A549 (cell line): ENCODE data around the gene CSN1S1. TPM values are rescaled to one million over a fixed set of nuclear protein-coding genes. Genes with fewer than 3 reads are reported as not detected.
A peak's percentile ranks its signal among the peaks of the same experiment; 100 is the strongest.

Source experiments
- ATAC-seq, 2 experiments: fragments of 200-7000 bp in 1 of 2; fragments of >200 bp in 1 of 2; cut with Nextera tagmentation in 1 of 2; cut with Tn5 transposase in 1 of 2; 3 replicates each; pipeline versions ENCODE4 v1.8.0 to v1.9.1; 2018 to 2020; ENCODE audit warnings: mild to moderate bottlenecking in 1 of 2, moderate library complexity in 1 of 2
- CTCF ChIA-PET: fragments of 300-600 bp; sonication (Branson Sonifier 250); formaldehyde crosslinking; extraction: SDS; loops from one replicate; lab custom pipeline; 2021; ENCODE audit warnings: antibody characterized with exemption, inconsistent platforms; lab: Yijun Ruan, JAX
- POLR2A ChIA-PET: fragments of 350-600 bp; formaldehyde crosslinking; extraction: SDS; loops from one replicate; lab custom pipeline; 2021; ENCODE audit warnings: antibody characterized with exemption, inconsistent platforms; lab: Yijun Ruan, JAX
- DNase-seq, 2 experiments: peaks; one replicate each; pipeline versions ENCODE4 v3.0.0 to v3.0.0-alpha.2; 2011 to 2016; ENCODE audit warnings: low read depth in 1 of 2, low spot score in 1 of 2
- FAIRE-seq: peaks from 2 replicates; lab custom pipeline; 2011; peaks lifted over from hg19 to GRCh38; lab: Jason Lieb, UNC
- H3K27ac ChIP-seq, 2 experiments: fragments of >200 bp; sonication (Bioruptor Twin); formaldehyde crosslinking; 3 replicates each; pipeline ENCODE4 v1.5.1; 2016 to 2017
- H3K4me1 ChIP-seq: fragments of >200 bp; sonication (Bioruptor Twin); formaldehyde crosslinking; 3 replicates; pipeline ENCODE4 v1.6.1; 2016
- H3K4me2 ChIP-seq: fragments of >200 bp; sonication (Bioruptor Twin); formaldehyde crosslinking; 3 replicates; pipeline ENCODE4 v1.6.1; 2016
- H3K4me3 ChIP-seq: fragments of >200 bp; sonication (Bioruptor Twin); formaldehyde crosslinking; 3 replicates; pipeline ENCODE4 v1.5.1; 2016
- H3K9me3 ChIP-seq: fragments of >200 bp; sonication (Bioruptor Twin); formaldehyde crosslinking; 3 replicates; pipeline ENCODE4 v1.6.1; 2016
- CBX2 ChIP-seq: fragments of 200-600 bp; sonication (generic); IDR thresholded peaks from 2 replicates; pipeline ENCODE4 v1.6.1; 2016; ENCODE audit warnings: low read depth, mild to moderate bottlenecking, borderline replicate concordance
- CBX8 ChIP-seq: fragments of 200-600 bp; sonication (generic); IDR thresholded peaks from 2 replicates; pipeline ENCODE4 v1.6.1; 2016
- CHD2 ChIP-seq: fragments of 150-350 bp; IDR thresholded peaks from 2 replicates; pipeline ENCODE4 v1.6.1; 2014; ENCODE audit warnings: low read length; ENCODE audit not compliant: partially characterized antibody
- CHD4 ChIP-seq: fragments of 200-600 bp; sonication (generic); IDR thresholded peaks from 2 replicates; pipeline ENCODE4 v1.6.1; 2016; ENCODE audit warnings: antibody characterized with exemption, mild to moderate bottlenecking, borderline replicate concordance
- FOXS1 ChIP-seq: fragments of 250-450 bp; sonication (Bioruptor Pico); IDR thresholded peaks from 2 replicates; pipeline ENCODE4 v1.5.0; 2020; ENCODE audit warnings: mild to moderate bottlenecking, moderate library complexity
- GATA3 ChIP-seq: IDR thresholded peaks from 2 replicates; pipeline ENCODE4 v1.6.1; 2012; ENCODE audit warnings: borderline replicate concordance
- KDM5A ChIP-seq: fragments of 200-600 bp; sonication (generic); IDR thresholded peaks from 2 replicates; pipeline ENCODE4 v1.6.1; 2016; ENCODE audit warnings: antibody characterized with exemption, mild to moderate bottlenecking
- MYC ChIP-seq: IDR thresholded peaks from 2 replicates; pipeline ENCODE4 v1.6.1; 2012; ENCODE audit warnings: mild to moderate bottlenecking, inconsistent platforms, low read length, improper control_type of control experiment, borderline replicate concordance
- NFE2L2 ChIP-seq: fragments of 150-350 bp; conservative IDR thresholded peaks from 2 replicates; pipeline ENCODE4 v1.6.1; 2014; ENCODE audit warnings: low read length
- NPAS2 ChIP-seq: fragments of 250-450 bp; sonication (Bioruptor Pico); IDR thresholded peaks from 2 replicates; pipeline ENCODE4 v1.8.0; 2022; ENCODE audit warnings: mild to moderate bottlenecking, moderate library complexity, borderline replicate concordance
- NR3C1 ChIP-seq: fragments of >200 bp; sonication (Bioruptor Twin); formaldehyde crosslinking; IDR thresholded peaks from 3 replicates; pipeline ENCODE4 v1.6.1; 2017
- PHF8 ChIP-seq: fragments of 200-600 bp; sonication (generic); IDR thresholded peaks from 2 replicates; pipeline ENCODE4 v1.6.1; 2016; ENCODE audit warnings: low read depth, mild to moderate bottlenecking, antibody characterized with exemption, moderate library complexity, borderline replicate concordance
- POLR2AphosphoS2 ChIP-seq: conservative IDR thresholded peaks from 2 replicates; pipeline ENCODE4 v1.6.1; 2012; ENCODE audit warnings: low read length, improper control_type of control experiment, inconsistent platforms
- RAD21 ChIP-seq, 2 experiments: fragments of >200 bp in 1 of 2; sonication (Bioruptor Twin) in 1 of 2; formaldehyde crosslinking in 1 of 2; IDR thresholded peaks in 1 of 2; conservative IDR thresholded peaks in 1 of 2; 2 replicates in 1 of 2; 3 replicates in 1 of 2; pipeline ENCODE4 v1.6.1; 2012 to 2018; ENCODE audit warnings: inconsistent platforms in 1 of 2
- RNF2 ChIP-seq: fragments of 200-600 bp; sonication (generic); IDR thresholded peaks from 2 replicates; pipeline ENCODE4 v1.6.1; 2016; ENCODE audit warnings: low read depth, mild to moderate bottlenecking, antibody characterized with exemption, moderate library complexity, borderline replicate concordance
- SMC3 ChIP-seq: fragments of >200 bp; sonication (Bioruptor Twin); formaldehyde crosslinking; IDR thresholded peaks from 3 replicates; pipeline ENCODE4 v1.6.1; 2018; ENCODE audit warnings: inconsistent platforms
- TFCP2L1 ChIP-seq: fragments of 250-450 bp; sonication (Bioruptor Pico); IDR thresholded peaks from 2 replicates; pipeline ENCODE4 v1.5.0; 2021; ENCODE audit warnings: mild to moderate bottlenecking
- TP53 ChIP-seq: fragments of 250-450 bp; sonication (Bioruptor Pico); IDR thresholded peaks from 2 replicates; pipeline ENCODE4 v1.5.0; 2021; ENCODE audit warnings: mild to moderate bottlenecking, moderate library complexity
- ZNF302 ChIP-seq: fragments of 250-450 bp; sonication (Bioruptor Pico); IDR thresholded peaks from 2 replicates; pipeline ENCODE4 v1.9.0; 2021; ENCODE audit warnings: inconsistent platforms, mild to moderate bottlenecking, moderate library complexity
- WGBS: methylation state at CpG from one replicate; pipeline ENCODE4 v1.1.6; 2017; ENCODE audit errors: missing lambda C conversion rate; 5-methylcytosine and 5-hydroxymethylcytosine counted together
- polyA plus RNA-seq, 4 experiments: library from polyadenylated mRNA; depleted of rRNA in 3 of 4; stranded (reverse); fragments of >200 nt; fragmentation: RNase III in 1 of 4; extraction: RNeasy Plus Mini Kit Qiagen cat#74134 plus additional on column Dnase treatment in 1 of 4; gene quantifications; 2 replicates in 3 of 4; 3 replicates in 1 of 4; pipeline ENCODE4 v1.2.3, GENCODE V29; 2011 to 2017
- TF ChIP-seq, protein P1 (sequence below): IDR thresholded peaks from 2 replicates; pipeline ENCODE4 v1.6.1; 2012
- TF ChIP-seq, protein P2 (sequence below): IDR thresholded peaks from 2 replicates; pipeline ENCODE4 v1.6.1; 2012
- TF ChIP-seq, protein P3 (sequence below): fragments of 250-450 bp; sonication (Bioruptor Pico); IDR thresholded peaks from 2 replicates; pipeline ENCODE4 v1.5.0; 2021; ENCODE audit warnings: mild to moderate bottlenecking, moderate library complexity, borderline replicate concordance
- TF ChIP-seq, protein P4 (sequence below): fragments of >200 bp; sonication (Bioruptor Twin); formaldehyde crosslinking; IDR thresholded peaks from 3 replicates; pipeline ENCODE4 v1.5.1; 2016
- TF ChIP-seq, protein P5 (sequence below): fragments of 450-650 bp; IDR thresholded peaks from 2 replicates; pipeline ENCODE4 v1.6.1; 2014; ENCODE audit warnings: antibody characterized with exemption
- TF ChIP-seq, protein P6 (sequence below): IDR thresholded peaks from 2 replicates; pipeline ENCODE4 v1.6.1; 2012; ENCODE audit warnings: low read depth, borderline replicate concordance
- TF ChIP-seq, protein P7 (sequence below): fragments of >200 bp; sonication (Bioruptor Twin); formaldehyde crosslinking; IDR thresholded peaks from 3 replicates; pipeline ENCODE4 v1.6.1; 2016
- TF ChIP-seq, protein P8 (sequence below): fragments of >200 bp; sonication (Bioruptor Twin); formaldehyde crosslinking; IDR thresholded peaks from 2 replicates; pipeline ENCODE4 v1.6.1; 2016

CSN1S1 gene
- polyA plus RNA-seq, 2 of the 4 experiments (the other 2 are of a cell fraction), result not detected

DNA sequence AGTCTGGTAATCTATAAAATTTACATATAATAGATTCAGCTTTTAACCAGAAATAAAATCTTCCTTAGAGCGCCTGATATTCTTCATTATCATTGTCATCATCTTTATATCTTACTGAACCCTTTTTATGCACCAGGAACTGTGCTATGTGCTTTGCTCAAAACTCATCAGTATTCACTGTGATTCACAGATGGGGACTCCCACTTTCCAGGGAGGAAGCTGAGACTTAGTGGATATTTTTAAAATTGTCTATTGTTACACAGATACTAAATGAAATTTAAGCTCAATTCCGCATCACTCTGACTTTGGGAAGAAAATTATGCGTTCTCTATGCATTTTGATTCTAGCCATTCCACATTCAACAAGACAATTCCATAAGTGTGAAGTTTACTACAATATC, 36.1 kb upstream of the CSN1S1 start:
- H3K9me3 ChIP-seq, result no peaks in the 10 kb centered on the region
- TF ChIP-seq NFE2L2 (no peak), CHD4 (no peak), TFCP2L1 (CRISPR knock-in tag) (no peak), SMC3 (no peak), GATA3 (no peak), RNF2 (no peak), POLR2AphosphoS2 (no peak)
- TF ChIP-seq, protein P1, sequence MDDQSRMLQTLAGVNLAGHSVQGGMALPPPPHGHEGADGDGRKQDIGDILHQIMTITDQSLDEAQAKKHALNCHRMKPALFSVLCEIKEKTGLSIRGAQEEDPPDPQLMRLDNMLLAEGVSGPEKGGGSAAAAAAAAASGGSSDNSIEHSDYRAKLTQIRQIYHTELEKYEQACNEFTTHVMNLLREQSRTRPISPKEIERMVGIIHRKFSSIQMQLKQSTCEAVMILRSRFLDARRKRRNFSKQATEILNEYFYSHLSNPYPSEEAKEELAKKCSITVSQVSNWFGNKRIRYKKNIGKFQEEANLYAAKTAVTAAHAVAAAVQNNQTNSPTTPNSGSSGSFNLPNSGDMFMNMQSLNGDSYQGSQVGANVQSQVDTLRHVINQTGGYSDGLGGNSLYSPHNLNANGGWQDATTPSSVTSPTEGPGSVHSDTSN, result no peak
- TF ChIP-seq, protein P2, sequence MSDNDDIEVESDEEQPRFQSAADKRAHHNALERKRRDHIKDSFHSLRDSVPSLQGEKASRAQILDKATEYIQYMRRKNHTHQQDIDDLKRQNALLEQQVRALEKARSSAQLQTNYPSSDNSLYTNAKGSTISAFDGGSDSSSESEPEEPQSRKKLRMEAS, result no peak
- TF ChIP-seq, protein P3, sequence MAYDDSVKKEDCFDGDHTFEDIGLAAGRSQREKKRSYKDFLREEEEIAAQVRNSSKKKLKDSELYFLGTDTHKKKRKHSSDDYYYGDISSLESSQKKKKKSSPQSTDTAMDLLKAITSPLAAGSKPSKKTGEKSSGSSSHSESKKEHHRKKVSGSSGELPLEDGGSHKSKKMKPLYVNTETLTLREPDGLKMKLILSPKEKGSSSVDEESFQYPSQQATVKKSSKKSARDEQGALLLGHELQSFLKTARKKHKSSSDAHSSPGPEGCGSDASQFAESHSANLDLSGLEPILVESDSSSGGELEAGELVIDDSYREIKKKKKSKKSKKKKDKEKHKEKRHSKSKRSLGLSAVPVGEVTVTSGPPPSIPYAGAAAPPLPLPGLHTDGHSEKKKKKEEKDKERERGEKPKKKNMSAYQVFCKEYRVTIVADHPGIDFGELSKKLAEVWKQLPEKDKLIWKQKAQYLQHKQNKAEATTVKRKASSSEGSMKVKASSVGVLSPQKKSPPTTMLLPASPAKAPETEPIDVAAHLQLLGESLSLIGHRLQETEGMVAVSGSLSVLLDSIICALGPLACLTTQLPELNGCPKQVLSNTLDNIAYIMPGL, result no peak
- TF ChIP-seq, all 56 proteins: peak for 0
- WGBS, result 78% methylated on average over 3 of the region's 3 CpGs
- FAIRE-seq, result no peak
- no peak for ATAC-seq
- ChIA-PET CTCF (no interaction called here), POLR2A (no interaction called here)
- Histone ChIP-seq H3K4me2 (no peak overlapping the region), H3K4me1 (no peaks in the 10 kb centered on the region), H3K27ac (no peak overlapping the region), H3K4me3 (no peak overlapping the region)
- DNase-seq, result no peak

DNA sequence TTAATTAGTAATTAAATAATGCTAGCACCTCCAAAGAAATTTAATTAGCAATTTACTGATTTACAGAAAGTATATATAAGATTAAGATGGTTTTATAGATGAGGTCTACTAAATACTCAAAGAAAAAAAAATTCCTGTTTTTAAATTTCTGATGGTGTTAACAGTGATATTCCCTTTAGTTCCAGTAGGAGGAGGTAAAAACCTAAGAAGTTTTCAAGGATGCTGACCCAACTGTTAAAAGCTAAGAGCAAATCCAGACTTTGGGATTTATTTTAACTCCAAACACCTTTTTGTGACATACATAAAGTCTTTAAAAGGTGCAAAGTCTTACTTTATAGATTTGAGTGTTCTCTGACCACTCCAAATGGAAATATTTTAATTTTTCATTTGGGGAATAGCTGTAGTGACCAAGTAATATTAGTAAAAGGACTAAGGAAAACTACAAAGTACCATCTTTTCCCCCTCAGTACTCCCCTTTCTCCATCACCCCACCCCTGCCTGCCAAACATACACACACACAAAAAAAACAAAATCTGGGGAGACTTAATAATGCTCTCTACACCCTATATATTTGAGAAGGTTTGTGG, 34.2 kb upstream of the CSN1S1 start:
- H3K4me3 ChIP-seq, result no peak overlapping the region
- no peak overlapping the region for H3K4me2 ChIP-seq
- peak; percentile 22; the same call in 1 of the 3 replicates for TF ChIP-seq SMC3
- no peak for TF ChIP-seq CBX8
- TF ChIP-seq RAD21 (conservative IDR thresholded peaks at IDR 0.05 in 1 of 2, IDR thresholded peaks at IDR 0.05 in 1 of 2), result peak; percentile 38 to 39; a peak in 4 of 5 replicates
- TF ChIP-seq, protein P4, sequence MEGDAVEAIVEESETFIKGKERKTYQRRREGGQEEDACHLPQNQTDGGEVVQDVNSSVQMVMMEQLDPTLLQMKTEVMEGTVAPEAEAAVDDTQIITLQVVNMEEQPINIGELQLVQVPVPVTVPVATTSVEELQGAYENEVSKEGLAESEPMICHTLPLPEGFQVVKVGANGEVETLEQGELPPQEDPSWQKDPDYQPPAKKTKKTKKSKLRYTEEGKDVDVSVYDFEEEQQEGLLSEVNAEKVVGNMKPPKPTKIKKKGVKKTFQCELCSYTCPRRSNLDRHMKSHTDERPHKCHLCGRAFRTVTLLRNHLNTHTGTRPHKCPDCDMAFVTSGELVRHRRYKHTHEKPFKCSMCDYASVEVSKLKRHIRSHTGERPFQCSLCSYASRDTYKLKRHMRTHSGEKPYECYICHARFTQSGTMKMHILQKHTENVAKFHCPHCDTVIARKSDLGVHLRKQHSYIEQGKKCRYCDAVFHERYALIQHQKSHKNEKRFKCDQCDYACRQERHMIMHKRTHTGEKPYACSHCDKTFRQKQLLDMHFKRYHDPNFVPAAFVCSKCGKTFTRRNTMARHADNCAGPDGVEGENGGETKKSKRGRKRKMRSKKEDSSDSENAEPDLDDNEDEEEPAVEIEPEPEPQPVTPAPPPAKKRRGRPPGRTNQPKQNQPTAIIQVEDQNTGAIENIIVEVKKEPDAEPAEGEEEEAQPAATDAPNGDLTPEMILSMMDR, result peak; percentile 25; the same call in 1 of the 3 replicates
- TF ChIP-seq KDM5A, result no peak
- TF ChIP-seq NPAS2, result no peak
- TF ChIP-seq FOXS1 (CRISPR knock-in tag), result no peak
- H3K4me1 ChIP-seq, result no peaks in the 10 kb centered on the region
- no peak overlapping the region for H3K27ac ChIP-seq
- no peaks in the 10 kb centered on the region for H3K9me3 ChIP-seq
- FAIRE-seq (no peak), ATAC-seq (no peak), DNase-seq (peak in 1 of 2 experiments; percentile 3)
- ChIA-PET POLR2A (no interaction called here), CTCF (no interaction called here)

DNA sequence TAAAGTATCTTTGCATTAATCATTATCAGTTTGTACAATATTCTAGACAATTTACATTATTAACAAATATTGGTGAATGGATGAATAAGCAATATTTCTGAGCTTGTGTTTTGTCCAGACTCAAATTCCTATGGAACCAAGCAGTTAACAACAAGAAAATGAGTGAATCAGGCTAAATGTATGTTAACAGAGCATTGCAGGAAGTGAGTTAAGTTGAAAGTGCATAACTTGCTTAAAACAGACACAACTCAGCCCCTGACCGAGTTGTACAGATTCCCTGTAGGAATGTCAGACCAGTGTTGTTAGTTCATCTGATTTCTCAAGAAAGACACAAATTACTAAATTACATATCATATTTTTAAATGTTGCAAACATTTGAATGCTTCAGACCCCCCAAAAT, 23.7 kb upstream of the CSN1S1 start:
- H3K9me3 ChIP-seq, result no peaks in the 10 kb centered on the region
- POLR2A ChIA-PET, result no interaction called here
- H3K4me1 ChIP-seq, result no peaks in the 10 kb centered on the region
- no peak overlapping the region for H3K4me3 ChIP-seq
- CTCF ChIA-PET, result no interaction called here
- DNase-seq (no peak), FAIRE-seq (no peak), ATAC-seq (no peak)
- H3K4me2 ChIP-seq, result no peak overlapping the region
- 18% methylated on average over 1 of the region's 1 CpG for WGBS
- no peak overlapping the region for H3K27ac ChIP-seq
- TF ChIP-seq, protein P5, sequence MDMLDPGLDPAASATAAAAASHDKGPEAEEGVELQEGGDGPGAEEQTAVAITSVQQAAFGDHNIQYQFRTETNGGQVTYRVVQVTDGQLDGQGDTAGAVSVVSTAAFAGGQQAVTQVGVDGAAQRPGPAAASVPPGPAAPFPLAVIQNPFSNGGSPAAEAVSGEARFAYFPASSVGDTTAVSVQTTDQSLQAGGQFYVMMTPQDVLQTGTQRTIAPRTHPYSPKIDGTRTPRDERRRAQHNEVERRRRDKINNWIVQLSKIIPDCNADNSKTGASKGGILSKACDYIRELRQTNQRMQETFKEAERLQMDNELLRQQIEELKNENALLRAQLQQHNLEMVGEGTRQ, result no peak
- TF ChIP-seq TFCP2L1 (CRISPR knock-in tag) (no peak), MYC (no peak), ZNF302 (CRISPR knock-in tag) (no peak), PHF8 (no peak), TP53 (no peak), CBX2 (no peak), CHD2 (no peak), NR3C1 (no peak)
- TF ChIP-seq, protein P6, sequence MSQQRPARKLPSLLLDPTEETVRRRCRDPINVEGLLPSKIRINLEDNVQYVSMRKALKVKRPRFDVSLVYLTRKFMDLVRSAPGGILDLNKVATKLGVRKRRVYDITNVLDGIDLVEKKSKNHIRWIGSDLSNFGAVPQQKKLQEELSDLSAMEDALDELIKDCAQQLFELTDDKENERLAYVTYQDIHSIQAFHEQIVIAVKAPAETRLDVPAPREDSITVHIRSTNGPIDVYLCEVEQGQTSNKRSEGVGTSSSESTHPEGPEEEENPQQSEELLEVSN, result no peak
- TF ChIP-seq, protein P7, sequence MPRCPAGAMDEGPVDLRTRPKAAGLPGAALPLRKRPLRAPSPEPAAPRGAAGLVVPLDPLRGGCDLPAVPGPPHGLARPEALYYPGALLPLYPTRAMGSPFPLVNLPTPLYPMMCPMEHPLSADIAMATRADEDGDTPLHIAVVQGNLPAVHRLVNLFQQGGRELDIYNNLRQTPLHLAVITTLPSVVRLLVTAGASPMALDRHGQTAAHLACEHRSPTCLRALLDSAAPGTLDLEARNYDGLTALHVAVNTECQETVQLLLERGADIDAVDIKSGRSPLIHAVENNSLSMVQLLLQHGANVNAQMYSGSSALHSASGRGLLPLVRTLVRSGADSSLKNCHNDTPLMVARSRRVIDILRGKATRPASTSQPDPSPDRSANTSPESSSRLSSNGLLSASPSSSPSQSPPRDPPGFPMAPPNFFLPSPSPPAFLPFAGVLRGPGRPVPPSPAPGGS, result no peak
- TF ChIP-seq, protein P8, sequence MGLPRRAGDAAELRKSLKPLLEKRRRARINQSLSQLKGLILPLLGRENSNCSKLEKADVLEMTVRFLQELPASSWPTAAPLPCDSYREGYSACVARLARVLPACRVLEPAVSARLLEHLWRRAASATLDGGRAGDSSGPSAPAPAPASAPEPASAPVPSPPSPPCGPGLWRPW, result no peak
- TF ChIP-seq, protein P2, result no peak
